ENCODE measurements around the gene CAST.

Gene CAST

DNA sequence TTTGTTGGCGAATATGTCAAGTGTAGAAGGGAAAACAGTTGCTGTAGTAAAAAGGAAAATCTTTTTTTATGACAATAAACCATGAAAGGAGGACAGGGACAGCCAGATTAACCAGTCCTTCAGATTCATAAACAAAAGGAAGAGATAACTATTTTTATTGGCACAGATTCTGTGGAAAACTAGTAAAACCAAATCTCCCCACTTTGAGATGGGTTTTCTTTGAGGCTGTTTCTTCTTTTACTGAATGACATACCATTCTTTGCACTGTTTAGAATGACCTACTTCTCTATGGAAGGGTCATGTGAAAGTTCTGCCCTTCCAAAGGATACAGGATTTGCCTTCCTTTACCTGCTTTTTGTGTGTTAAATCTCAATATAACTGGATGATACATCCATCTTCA lies 13.7 kb downstream of the CAST start:
- DNase-seq (ENCODE audit: low read depth) = no peak

DNA sequence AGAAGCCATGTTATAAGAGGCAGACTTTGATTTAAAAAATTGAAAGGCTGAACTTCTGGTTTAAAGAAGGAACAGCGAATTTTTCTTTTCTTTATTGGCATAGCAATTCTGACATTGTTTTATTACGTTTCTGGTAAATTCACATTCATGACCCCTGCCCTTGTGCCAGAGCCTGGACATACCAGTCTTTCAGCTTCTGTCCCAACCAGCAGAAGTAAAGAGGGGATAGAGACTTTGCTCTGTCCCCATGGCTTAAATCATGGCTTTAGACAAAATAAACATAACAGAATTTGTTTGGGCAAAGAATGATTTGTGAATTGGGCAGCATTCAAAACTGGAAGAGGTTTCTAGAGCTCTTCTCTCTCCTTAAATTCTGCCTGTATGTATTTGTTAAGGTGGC lies 15.3 kb downstream of the CAST start:
- DNase-seq (ENCODE audit: low read depth) = no peak

DNA sequence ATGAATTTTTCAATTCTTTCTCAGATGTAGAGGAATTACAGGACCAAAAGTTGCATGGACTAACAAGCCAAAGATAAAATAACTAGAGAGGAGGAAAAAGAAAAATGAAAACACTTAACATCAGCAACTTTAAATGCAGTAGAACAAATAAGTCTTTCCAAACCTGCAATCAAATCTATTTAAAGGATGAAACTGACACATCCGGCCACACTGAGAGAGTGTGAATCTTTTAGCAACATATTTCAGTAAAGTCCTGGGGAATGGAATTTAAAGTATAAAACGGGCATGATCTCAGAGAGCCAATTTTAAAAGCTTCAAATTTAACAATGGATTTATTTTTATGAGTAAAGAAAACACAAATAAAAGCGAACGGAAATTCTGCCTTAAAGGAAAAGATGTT lies 17.1 kb downstream of the CAST start:
- DNase-seq (ENCODE audit: low read depth) = no peak

DNA sequence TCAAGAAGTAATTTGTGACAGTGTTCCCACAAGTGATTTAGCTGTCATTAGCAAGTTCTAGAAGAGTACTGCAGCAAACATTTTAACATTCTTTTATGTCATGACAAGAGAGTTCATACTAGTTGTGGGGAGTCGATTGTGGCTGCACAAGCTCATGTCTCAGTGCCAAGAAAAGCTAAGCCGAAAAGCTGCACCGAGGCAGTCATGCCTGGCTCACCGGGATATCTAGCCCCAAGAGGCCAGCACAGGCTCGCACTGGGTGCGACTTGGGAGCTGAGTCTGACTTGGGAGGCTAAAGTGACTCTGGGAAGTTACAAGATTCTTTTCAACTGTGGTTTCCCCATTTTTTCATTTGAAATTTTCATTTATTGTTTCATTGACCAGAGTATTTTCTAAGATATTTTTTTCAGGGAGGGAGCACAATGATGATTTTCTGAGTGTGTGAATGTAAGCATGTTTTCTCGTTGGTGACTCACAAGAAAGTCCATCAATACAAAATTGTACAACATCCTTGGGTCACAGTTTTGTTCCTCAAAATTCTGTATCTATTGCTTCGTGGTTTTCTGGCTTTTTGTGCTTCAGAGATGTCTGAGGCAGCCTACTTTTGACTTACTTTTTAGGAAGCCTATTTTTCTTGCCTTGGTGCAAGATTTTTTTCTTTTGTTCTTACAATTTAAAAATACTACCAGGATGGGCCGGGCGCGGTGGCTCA lies 18.7 kb downstream of the CAST start:
- DNase-seq (ENCODE audit: low read depth) = no peak

DNA sequence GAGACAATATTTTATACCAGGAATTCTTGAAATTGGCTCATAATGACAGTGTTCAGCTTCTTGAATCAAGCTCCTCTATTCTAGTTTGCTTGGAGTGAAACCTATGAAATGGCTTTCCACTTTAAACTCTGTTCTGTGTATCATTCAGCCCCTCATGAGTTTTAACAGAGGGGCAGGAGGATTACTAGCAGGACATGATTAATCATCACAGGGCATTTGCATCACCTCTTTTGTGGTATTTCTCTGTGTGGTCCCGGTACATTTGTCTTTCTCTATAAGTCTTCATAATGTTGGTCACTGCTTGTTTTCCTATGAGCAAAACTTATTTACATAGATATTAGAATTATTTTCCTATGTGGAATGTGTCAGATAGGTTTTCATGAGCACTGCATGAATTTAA lies 21.2 kb downstream of the CAST start:
- DNase-seq (ENCODE audit: low read depth) = no peak

DNA sequence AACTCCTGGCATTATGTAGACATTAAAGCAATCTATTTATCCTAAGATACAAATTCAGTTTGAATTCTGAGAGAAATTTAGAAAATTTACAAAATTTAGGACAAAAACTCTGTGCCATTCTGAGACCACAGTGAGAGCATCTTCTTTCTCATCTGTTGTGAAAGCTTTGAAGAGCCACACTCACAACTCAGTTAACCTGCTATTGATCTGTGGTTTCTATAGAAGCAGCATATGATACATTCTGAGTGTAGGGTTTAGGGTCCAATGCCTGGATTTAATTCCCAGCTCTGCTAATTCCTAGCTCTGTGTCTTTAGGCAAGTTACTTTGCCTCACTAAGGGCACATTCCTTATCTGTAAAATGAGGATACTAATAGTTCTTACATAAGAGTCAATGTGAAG lies 21.6 kb downstream of the CAST start:
- DNase-seq (ENCODE audit: low read depth) = no peak

DNA sequence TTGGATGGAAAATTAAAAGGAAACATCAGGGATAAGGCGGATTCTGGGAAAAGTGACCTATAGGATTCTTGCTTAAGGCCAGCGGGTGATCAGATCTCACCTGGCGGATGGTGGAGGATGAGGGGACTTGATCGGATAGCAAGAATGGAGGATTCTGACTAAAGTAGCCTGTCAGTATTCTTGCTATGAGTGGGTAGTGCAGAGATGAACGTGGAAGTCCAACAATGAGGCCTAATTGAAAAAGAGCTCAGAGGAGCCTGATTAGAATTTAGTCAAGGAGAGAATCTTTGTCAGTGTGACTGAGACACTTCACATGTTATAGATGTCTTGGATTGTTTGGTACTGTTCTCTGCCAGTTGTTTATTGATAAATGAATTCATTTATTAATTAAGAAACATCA lies 24.9 kb downstream of the CAST start:
- no peak for DNase-seq (ENCODE audit: low read depth)

DNA sequence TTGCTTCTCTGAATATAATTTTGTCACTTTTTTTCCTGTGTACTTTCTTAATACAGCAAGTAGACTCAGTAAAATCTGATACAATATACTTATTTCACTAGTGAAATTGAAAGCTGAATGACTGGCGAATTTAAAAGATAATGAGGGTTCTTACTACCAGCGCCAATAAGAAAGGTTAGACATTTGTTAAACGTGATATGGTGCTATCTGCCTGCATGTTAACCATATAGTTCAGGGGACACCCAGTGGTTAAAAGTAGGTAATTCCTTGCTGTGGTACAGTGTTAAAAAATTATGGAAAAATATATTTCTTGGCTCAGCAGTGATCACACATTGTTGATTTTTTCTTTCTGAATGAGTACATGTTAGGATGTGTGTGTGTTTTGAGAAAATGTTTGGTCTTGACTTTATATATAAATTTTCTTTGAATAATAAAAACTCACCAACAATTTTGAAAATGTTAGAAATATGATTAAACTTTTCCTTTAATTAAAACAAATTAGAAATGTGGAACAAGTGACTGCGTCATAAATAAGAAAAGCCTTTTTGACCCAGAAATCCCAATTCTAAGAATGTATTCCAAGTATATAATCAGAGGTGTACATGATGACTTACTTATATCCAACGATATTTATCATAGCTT lies 25.8 kb downstream of the CAST start:
- DNase-seq (ENCODE audit: low read depth) = peak; percentile 49

- no peak for DNase-seq (ENCODE audit: low read depth)
Measured at GRCh38 chr5:96690861-96691260, 28.7 kb downstream of the CAST start.

DNA sequence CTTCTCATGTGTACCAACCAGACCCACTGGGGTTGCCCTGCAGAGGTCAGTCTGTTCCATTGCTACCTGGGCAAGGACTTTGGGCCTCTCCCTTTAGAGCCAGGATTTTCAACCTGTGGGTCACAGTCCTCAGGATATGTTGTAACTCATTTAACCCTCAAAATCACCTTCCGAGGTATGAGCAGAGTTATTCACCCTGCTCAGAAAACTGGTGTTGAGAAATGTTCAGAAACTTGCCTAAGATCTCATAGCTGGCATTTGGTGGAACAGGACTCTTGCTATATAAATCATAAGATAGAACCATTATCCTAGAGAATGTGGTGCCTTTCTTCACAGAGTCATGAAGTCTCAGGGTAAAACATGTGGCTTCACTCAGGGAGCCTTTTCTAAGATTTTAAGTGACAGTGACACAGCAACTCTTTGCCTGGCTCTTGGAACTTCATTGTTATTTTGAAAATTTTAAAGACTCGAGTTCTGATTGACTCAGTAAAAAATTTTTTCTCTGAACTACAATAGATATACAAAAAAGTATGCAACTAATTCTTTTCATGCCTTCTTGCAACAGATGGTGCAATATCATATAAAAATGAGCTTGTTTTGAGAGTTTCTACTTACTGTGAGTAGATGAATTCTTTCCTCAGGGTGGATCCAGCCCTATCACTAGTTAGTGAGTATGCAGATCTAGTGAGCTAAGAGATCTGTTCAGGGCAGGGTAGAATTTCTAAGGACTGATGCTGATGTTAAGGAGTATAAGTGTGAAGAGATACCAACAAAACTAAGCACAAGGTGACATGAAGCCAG lies 29.5 kb downstream of the CAST start:
- no peak for DNase-seq (ENCODE audit: low read depth)

DNA sequence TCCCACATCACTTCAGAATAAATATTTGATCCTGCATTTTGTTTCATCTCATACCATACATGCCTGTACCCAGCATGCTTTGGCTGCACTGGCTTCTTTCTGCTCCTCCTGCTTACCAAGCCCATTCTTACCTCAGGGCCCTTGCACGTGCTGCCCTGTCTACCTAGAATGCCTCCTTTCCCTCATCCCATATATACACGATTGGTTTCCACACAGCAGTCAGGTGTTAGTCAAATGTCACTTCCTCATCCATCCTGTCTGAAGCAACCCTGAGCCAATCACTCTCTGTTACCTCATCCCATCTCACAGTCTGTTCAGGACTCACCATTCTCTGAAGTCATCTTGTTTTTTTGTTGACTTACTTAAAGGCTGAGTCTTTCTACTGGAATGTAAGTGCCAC lies 30.3 kb downstream of the CAST start:
- no peak for DNase-seq (ENCODE audit: low read depth)

DNA sequence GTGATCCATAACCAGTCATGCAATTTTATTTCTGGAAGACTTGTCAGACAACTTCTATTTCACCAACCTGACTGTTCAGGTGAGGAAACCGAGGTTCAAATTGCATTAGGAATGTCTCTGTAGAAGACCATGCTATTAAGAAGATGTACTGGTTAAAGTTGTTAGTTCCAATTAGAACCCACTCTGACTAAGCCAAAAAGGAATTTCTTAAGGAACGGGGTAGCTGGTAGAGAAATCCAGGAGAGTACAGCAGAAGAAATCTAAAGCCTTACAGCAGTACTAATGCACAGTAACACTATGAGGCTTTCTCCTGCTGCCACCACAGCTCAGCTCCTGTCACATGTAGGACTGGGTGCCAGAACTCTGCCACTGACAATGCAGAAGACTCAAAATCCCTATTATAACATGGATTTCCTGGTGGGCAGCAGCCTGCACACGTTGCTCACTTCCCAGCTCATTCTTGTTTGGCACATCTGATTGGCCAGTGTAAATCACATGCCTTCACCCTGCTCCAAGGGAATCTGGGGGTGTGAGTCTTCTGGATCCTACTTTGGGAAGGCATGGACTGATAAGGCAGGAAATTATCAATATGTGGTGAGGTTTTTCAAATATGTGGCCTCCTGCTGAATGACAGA lies 37.1 kb downstream of the CAST start:
- no peak for DNase-seq (ENCODE audit: low read depth)

- DNase-seq (ENCODE audit: low read depth) = peak; percentile 79
Measured at GRCh38 chr5:96702503-96703383, 40.6 kb downstream of the CAST start.

DNA sequence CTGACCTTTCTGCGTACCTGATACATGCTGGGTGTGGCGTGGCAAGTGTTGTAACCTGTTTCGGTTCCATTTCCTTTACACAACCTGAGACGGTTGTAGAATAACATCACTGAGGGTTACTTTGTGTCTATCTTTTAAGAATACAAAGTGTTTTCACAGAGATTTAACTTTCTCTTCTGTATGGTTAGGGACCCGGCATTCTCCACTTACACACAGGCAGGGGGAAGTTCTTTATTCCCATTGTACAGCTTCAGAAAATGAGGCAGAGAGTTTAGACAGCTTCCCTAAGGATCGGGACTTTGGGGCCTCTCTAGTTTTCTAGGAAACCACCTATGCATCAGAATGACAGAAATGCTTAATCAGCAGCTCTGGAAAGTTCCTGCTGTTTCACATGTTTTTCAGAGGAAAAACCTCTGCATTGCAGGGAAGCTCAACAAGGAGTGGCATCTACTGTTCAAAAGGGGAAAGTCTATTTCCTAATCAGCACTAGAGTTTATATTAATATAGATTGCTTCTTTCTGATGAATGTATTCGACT lies 41.3 kb downstream of the CAST start:
- DNase-seq (ENCODE audit: low read depth) = no peak

- DNase-seq (ENCODE audit: low read depth) = no peak
Measured at GRCh38 chr5:96703995-96704394, 41.8 kb downstream of the CAST start.

GRCh38 chr5:96706433-96707111 lies 44.4 kb downstream of the CAST start:
- no peak for DNase-seq (ENCODE audit: low read depth)

DNA sequence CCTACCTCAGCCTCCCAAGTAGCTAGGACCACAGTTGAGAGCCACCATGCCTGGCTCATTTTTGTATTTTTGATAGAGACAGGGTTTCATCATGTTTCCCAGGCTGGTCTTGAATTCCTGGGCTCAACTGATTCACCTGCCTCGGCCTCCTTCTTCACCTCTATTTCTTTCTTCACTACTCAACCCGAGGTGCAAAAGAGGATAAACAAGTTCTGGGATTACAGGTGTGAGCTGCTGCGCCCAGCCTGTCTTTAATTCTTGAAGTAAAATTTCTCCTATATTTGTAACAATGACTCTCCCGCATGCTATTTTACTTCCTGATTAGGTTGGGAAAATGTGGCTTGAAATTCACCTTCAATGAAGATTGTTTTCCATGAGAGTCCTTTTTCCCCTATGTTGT lies 46.4 kb downstream of the CAST start:
- no peak for DNase-seq (ENCODE audit: low read depth)

DNA sequence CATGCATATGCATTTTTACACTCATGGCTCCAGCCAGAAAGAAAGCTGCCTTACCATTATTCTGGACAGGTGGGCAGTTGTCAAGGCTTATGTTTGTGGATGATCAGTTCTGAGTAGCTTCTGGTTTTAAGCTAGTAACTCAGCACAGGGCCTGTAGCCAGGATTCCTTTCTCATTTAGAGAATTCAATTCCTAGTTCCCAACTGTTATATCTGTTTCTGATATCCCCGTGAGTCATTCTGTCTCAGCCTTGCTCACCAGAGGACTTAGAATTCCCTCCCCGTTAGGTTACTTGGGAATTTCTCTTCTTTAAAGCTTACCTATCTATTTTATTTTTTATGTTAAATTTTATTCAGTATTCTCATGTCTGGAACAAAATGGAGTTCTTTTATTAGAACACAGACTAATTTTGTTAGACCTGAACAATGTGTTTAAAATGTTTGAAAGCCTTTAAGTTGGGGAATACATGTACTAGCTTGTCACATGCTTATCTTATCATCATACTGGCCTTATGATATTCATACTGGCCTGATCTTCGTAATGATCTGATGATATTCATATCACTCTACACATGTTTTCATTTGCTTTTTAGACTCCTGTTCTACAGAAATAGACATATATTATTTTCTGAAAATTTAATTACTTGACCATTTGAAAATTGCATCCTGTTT lies 47.1 kb downstream of the CAST start:
- DNase-seq (ENCODE audit: low read depth) = no peak

- DNase-seq (ENCODE audit: low read depth) = no peak
Measured at GRCh38 chr5:96712100-96712746, 50.0 kb downstream of the CAST start.

DNA sequence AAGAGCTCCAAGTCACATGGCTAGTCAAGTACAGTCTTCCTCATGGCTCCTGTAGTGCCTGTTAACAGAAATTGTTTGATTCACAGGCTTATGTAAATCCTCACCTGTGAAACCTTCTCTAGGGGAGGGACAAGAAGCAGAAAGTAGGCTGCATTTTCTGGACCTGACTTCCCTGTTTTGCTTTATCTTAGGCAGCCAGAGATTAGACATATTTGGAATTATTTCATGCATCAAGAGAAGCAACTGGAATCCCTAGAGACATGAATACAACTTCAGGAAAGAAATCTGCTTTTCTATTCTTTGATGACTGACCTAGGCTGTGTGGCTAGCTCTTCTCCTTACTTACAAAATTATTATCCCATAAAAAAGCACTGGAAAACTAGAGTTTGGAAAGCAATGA lies 52.3 kb downstream of the CAST start:
- DNase-seq (ENCODE audit: low read depth) = no peak

All from fibroblast of the conjunctiva (primary cell).